ENCODE results near the gene ABHD2. TPM values are rescaled to one million over a fixed set of nuclear protein-coding genes. Genes with fewer than 3 reads are reported as not detected.
"Not testable (repeated sequence)": the region's sequence is repeated elsewhere in the genome, so short reads cannot be mapped to it uniquely, and the experiment has no call there.

ABHD2 gene
- total and polyA plus RNA-seq, 2 donors, result 5.6 to 13.7 TPM

GRCh38 chr15:89129123-89129815 lies 41.0 kb downstream of the ABHD2 start:
- H3K4me3 ChIP-seq (ENCODE audit: low read length in 2 of 2), result no peak overlapping the region
- peaks cover 0 to 5% of the 10 kb centered on the region in 2 donors for H3K4me1 ChIP-seq (ENCODE audit: control insufficient read depth in 2 of 2, insufficient read depth in 2 of 2, low read length in 2 of 2)
- H3K9me3 ChIP-seq (ENCODE audit: control insufficient read depth in 2 of 2, insufficient read depth in 1 of 2, low read length in 1 of 2), result no peaks in the 10 kb centered on the region
- 72% methylated on average over 3 of the region's 3 CpGs for WGBS
- no peak overlapping the region for H3K27ac ChIP-seq (ENCODE audit: low read depth in 1 of 2, low read length in 1 of 2)
- no peaks in the 10 kb centered on the region for H3K27me3 ChIP-seq (ENCODE audit: control insufficient read depth in 2 of 2, insufficient read depth in 1 of 2, low read length in 1 of 2)
- DNase-seq (ENCODE audit: low read depth in 6 of 9, low spot score in 9 of 9), result peak in 7 of 9 donors; percentile 13 to 61 (median 22)
- peaks cover 12 to 19% of the 10 kb centered on the region in 2 donors for H3K36me3 ChIP-seq (ENCODE audit: control insufficient read depth in 2 of 2, insufficient read depth in 2 of 2, low read length in 1 of 2)

DNA sequence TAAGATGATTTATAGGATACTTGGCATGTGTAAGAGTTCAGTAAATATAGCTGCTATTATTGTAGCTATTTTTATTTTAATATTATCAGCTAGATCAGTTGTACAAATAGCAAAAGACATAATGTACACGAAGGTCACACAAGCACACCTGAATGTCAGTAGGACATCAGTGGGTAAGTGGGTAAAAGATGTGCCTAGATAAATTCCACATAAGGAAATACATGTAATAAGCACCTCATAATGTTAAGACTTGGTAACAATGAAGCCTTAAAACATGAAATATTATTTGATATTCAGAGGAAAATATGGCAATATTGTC lies 41.5 kb downstream of the ABHD2 start:
- Histone ChIP-seq H3K27ac (ENCODE audit: low read depth in 1 of 2, low read length in 1 of 2) (no peak overlapping the region), H3K4me3 (ENCODE audit: low read length in 2 of 2) (no peak overlapping the region), H3K27me3 (ENCODE audit: control insufficient read depth in 2 of 2, insufficient read depth in 1 of 2, low read length in 1 of 2) (no peaks in the 10 kb centered on the region), H3K9me3 (ENCODE audit: control insufficient read depth in 2 of 2, insufficient read depth in 1 of 2, low read length in 1 of 2) (no peaks in the 10 kb centered on the region), H3K4me1 (ENCODE audit: control insufficient read depth in 2 of 2, insufficient read depth in 2 of 2, low read length in 2 of 2) (peaks cover 0 to 5% of the 10 kb centered on the region in 2 donors), H3K36me3 (ENCODE audit: control insufficient read depth in 2 of 2, insufficient read depth in 2 of 2, low read length in 1 of 2) (peaks cover 11 to 19% of the 10 kb centered on the region in 2 donors)
- DNase-seq (ENCODE audit: low read depth in 6 of 9, low spot score in 9 of 9), result no peak
- WGBS, result 89% methylated on average over 1 of the region's 1 CpG

DNA sequence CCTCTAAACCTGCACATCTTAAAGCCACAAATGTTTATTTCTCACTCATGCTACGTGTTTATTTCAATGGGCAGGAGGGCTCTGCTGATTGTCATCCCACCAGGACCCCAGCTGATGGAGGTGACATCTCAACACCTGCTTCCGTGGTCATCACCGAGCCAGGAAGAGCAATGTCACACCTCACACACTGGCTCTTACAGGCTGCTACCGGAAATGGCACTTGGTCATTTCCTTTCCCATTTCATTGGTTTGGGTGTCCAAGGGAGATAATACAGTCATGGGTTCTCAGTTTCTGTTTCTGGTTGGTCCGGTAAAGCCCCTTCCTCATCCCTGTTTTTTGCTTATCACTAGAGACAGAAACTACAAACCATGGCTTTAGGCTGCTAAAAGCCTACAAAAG lies 41.9 kb downstream of the ABHD2 start:
- no peak overlapping the region for H3K27ac ChIP-seq (ENCODE audit: low read depth in 1 of 2, low read length in 1 of 2)
- H3K9me3 ChIP-seq (ENCODE audit: control insufficient read depth in 2 of 2, insufficient read depth in 1 of 2, low read length in 1 of 2), result no peaks in the 10 kb centered on the region
- no peaks in the 10 kb centered on the region for H3K27me3 ChIP-seq (ENCODE audit: control insufficient read depth in 2 of 2, insufficient read depth in 1 of 2, low read length in 1 of 2)
- H3K36me3 ChIP-seq (ENCODE audit: control insufficient read depth in 2 of 2, insufficient read depth in 2 of 2, low read length in 1 of 2), result peaks cover 11 to 19% of the 10 kb centered on the region in 2 donors
- H3K4me1 ChIP-seq (ENCODE audit: control insufficient read depth in 2 of 2, insufficient read depth in 2 of 2, low read length in 2 of 2), result peaks cover 0 to 5% of the 10 kb centered on the region in 2 donors
- no peak overlapping the region for H3K4me3 ChIP-seq (ENCODE audit: low read length in 2 of 2)
- no peak for DNase-seq (ENCODE audit: low read depth in 6 of 9, low spot score in 9 of 9)
- WGBS, result 59% methylated on average over 5 of the region's 5 CpGs

GRCh38 chr15:89131731-89132130 lies 43.5 kb downstream of the ABHD2 start:
- H3K4me3 ChIP-seq (ENCODE audit: low read length in 2 of 2), result no peak overlapping the region
- no peaks in the 10 kb centered on the region for H3K9me3 ChIP-seq (ENCODE audit: control insufficient read depth in 2 of 2, insufficient read depth in 1 of 2, low read length in 1 of 2)
- peaks cover 5 to 9% of the 10 kb centered on the region in 2 donors for H3K4me1 ChIP-seq (ENCODE audit: control insufficient read depth in 2 of 2, insufficient read depth in 2 of 2, low read length in 2 of 2)
- peaks cover under 1 to 13% of the 10 kb centered on the region in 2 donors for H3K36me3 ChIP-seq (ENCODE audit: control insufficient read depth in 2 of 2, insufficient read depth in 2 of 2, low read length in 1 of 2)
- DNase-seq (ENCODE audit: low read depth in 6 of 9, low spot score in 9 of 9), result no peak
- 80% methylated on average over 3 of the region's 3 CpGs for WGBS
- H3K27ac ChIP-seq (ENCODE audit: low read depth in 1 of 2, low read length in 1 of 2), result no peak overlapping the region
- no peaks in the 10 kb centered on the region for H3K27me3 ChIP-seq (ENCODE audit: control insufficient read depth in 2 of 2, insufficient read depth in 1 of 2, low read length in 1 of 2)

GRCh38 chr15:89132611-89133507 lies 44.6 kb downstream of the ABHD2 start:
- 41% methylated on average over 9 of the region's 9 CpGs for WGBS
- H3K4me3 ChIP-seq (ENCODE audit: low read length in 2 of 2), result no peak overlapping the region
- peak overlapping the region in 1 of 2 donors; percentile 18 for H3K27ac ChIP-seq (ENCODE audit: low read depth in 1 of 2, low read length in 1 of 2)
- DNase-seq (ENCODE audit: low read depth in 6 of 9, low spot score in 9 of 9), result no peak
- H3K9me3 ChIP-seq (ENCODE audit: control insufficient read depth in 2 of 2, insufficient read depth in 1 of 2, low read length in 1 of 2), result no peaks in the 10 kb centered on the region
- H3K36me3 ChIP-seq (ENCODE audit: control insufficient read depth in 2 of 2, insufficient read depth in 2 of 2, low read length in 1 of 2), result peaks cover 0 to 16% of the 10 kb centered on the region in 2 donors
- H3K27me3 ChIP-seq (ENCODE audit: control insufficient read depth in 2 of 2, insufficient read depth in 1 of 2, low read length in 1 of 2), result no peaks in the 10 kb centered on the region
- H3K4me1 ChIP-seq (ENCODE audit: control insufficient read depth in 2 of 2, insufficient read depth in 2 of 2, low read length in 2 of 2), result peaks cover 9 to 17% of the 10 kb centered on the region in 2 donors

- H3K27ac ChIP-seq (ENCODE audit: low read depth in 1 of 2, low read length in 1 of 2); H3K4me3 ChIP-seq (ENCODE audit: low read length in 2 of 2); H3K27me3 ChIP-seq (ENCODE audit: control insufficient read depth in 2 of 2, insufficient read depth in 1 of 2, low read length in 1 of 2); H3K9me3 ChIP-seq (ENCODE audit: control insufficient read depth in 2 of 2, insufficient read depth in 1 of 2, low read length in 1 of 2); DNase-seq (ENCODE audit: low read depth in 6 of 9, low spot score in 9 of 9): not testable (repeated sequence)
- WGBS, result 95% methylated on average over 10 of the region's 10 CpGs
- H3K36me3 ChIP-seq (ENCODE audit: control insufficient read depth in 2 of 2, insufficient read depth in 2 of 2, low read length in 1 of 2), result peaks cover 3 to 13% of the 10 kb centered on the region in 2 donors
- peaks cover 9 to 22% of the 10 kb centered on the region in 2 donors for H3K4me1 ChIP-seq (ENCODE audit: control insufficient read depth in 2 of 2, insufficient read depth in 2 of 2, low read length in 2 of 2)
Observed at GRCh38 chr15:89135387-89136077, 47.3 kb downstream of the ABHD2 start.

- no peak for DNase-seq (ENCODE audit: low read depth in 6 of 9, low spot score in 9 of 9)
- H3K27ac ChIP-seq (ENCODE audit: low read depth in 1 of 2, low read length in 1 of 2), result no peak overlapping the region
- peaks cover 9 to 25% of the 10 kb centered on the region in 2 donors for H3K4me1 ChIP-seq (ENCODE audit: control insufficient read depth in 2 of 2, insufficient read depth in 2 of 2, low read length in 2 of 2)
- no peaks in the 10 kb centered on the region for H3K9me3 ChIP-seq (ENCODE audit: control insufficient read depth in 2 of 2, insufficient read depth in 1 of 2, low read length in 1 of 2)
- no peak overlapping the region for H3K4me3 ChIP-seq (ENCODE audit: low read length in 2 of 2)
- 93% methylated on average over 12 of the region's 12 CpGs for WGBS
- peaks cover 3 to 6% of the 10 kb centered on the region in 2 donors for H3K36me3 ChIP-seq (ENCODE audit: control insufficient read depth in 2 of 2, insufficient read depth in 2 of 2, low read length in 1 of 2)
- no peaks in the 10 kb centered on the region for H3K27me3 ChIP-seq (ENCODE audit: control insufficient read depth in 2 of 2, insufficient read depth in 1 of 2, low read length in 1 of 2)
Observed at GRCh38 chr15:89136078-89136806, 48.0 kb downstream of the ABHD2 start.

- Histone ChIP-seq H3K4me3 (ENCODE audit: low read length in 2 of 2) (no peak overlapping the region), H3K27ac (ENCODE audit: low read depth in 1 of 2, low read length in 1 of 2) (peak overlapping the region in 1 of 2 donors; percentile 46), H3K4me1 (ENCODE audit: control insufficient read depth in 2 of 2, insufficient read depth in 2 of 2, low read length in 2 of 2) (peaks cover 9 to 25% of the 10 kb centered on the region in 2 donors), H3K36me3 (ENCODE audit: control insufficient read depth in 2 of 2, insufficient read depth in 2 of 2, low read length in 1 of 2) (peaks cover 3 to 5% of the 10 kb centered on the region in 2 donors), H3K27me3 (ENCODE audit: control insufficient read depth in 2 of 2, insufficient read depth in 1 of 2, low read length in 1 of 2) (no peaks in the 10 kb centered on the region), H3K9me3 (ENCODE audit: control insufficient read depth in 2 of 2, insufficient read depth in 1 of 2, low read length in 1 of 2) (no peaks in the 10 kb centered on the region)
- 41% methylated on average over 11 of the region's 11 CpGs for WGBS
- DNase-seq (ENCODE audit: low read depth in 6 of 9, low spot score in 9 of 9), result no peak
Observed at GRCh38 chr15:89136818-89137772, 48.8 kb downstream of the ABHD2 start.
